Measurements from ENCODE around the gene HOXA7.

- TF ChIP-seq CTCF (IDR thresholded peaks at IDR 0.05; ENCODE audit: low read depth, low read length, poor library complexity, severe bottlenecking) (no peak), EZH2phosphoT487 (IDR thresholded peaks at IDR 0.05; ENCODE audit: borderline replicate concordance, low read length) (no peak)
These were observed 15.1 kb downstream of the HOXA7 start for GRCh38 chr7:27141137-27141922.
